Measurements from ENCODE around the gene RUFY3.

DNA sequence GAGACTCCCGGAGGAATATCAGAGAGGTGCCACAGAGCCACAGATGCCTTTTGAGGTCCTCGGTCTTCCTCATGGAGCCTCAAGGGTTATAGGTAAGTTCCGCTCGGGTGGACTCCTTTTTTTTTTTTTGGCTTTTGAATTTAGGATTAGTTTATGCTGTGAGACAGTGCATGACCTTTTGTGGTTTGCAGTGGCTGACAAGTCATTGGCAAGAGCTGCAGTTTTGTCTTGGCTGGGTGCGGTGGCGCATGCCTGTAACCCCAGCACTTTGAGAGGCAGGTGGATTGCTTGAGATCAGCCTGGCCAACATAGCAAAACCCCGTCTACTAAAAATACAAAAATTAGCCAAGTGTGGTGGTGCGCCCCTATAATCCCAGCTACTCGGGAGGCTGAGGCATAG is 122.4 kb downstream of the RUFY3 start:
- no peak for TF ChIP-seq EZH2 (IDR thresholded peaks at IDR 0.05; ENCODE audit: borderline replicate concordance, low read depth, low read length, poor library complexity, severe bottlenecking)
- TF ChIP-seq, protein P1, sequence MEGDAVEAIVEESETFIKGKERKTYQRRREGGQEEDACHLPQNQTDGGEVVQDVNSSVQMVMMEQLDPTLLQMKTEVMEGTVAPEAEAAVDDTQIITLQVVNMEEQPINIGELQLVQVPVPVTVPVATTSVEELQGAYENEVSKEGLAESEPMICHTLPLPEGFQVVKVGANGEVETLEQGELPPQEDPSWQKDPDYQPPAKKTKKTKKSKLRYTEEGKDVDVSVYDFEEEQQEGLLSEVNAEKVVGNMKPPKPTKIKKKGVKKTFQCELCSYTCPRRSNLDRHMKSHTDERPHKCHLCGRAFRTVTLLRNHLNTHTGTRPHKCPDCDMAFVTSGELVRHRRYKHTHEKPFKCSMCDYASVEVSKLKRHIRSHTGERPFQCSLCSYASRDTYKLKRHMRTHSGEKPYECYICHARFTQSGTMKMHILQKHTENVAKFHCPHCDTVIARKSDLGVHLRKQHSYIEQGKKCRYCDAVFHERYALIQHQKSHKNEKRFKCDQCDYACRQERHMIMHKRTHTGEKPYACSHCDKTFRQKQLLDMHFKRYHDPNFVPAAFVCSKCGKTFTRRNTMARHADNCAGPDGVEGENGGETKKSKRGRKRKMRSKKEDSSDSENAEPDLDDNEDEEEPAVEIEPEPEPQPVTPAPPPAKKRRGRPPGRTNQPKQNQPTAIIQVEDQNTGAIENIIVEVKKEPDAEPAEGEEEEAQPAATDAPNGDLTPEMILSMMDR (conservative IDR thresholded peaks at IDR 0.05; ENCODE audit: low read depth, low read length), result no peak

All from A673 (cell line).